ENCODE data around the gene PITPNC1.
"Not testable (repeated sequence)": the region's sequence is repeated elsewhere in the genome, so short reads cannot be mapped to it uniquely, and the experiment has no call there.

PITPNC1 gene

DNA sequence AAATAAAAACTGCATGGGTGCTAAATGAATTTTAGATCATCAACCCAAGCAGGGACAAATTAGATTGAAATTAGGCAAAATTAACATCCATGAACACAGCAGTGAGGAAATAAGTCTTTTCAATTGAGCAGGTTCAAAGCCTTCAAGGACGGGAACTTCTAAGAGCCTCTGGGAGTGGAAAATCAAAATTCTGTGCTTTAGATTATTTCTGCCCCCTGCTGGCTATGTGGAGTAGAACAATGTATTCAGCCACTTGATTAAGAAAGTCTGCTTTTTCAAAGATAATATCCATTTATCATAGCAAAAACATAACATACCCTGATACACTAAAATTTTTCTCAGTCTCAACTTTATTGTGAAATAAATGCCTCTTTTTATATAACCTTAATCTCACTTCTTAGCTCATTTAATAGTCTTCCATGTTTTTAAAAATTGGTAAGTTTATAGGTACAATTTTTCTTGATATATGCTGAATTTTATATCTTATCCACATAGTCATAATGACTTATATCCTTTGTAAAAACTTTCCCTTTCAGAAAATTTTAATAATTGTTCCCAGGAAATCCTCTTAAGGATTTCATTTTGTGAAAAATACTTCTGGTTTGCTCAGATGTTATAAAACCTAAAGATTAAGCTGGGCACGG, 312.6 kb downstream of the PITPNC1 start:
- Histone ChIP-seq H3K27me3 (ENCODE audit: control insufficient read depth, insufficient read depth, low read length) (no peaks in the 10 kb centered on the region), H3K9me3 (replicated peaks; ENCODE audit: low read length) (no peaks in the 10 kb centered on the region), H3K4me1 (ENCODE audit: control insufficient read depth, insufficient read depth, low read length) (no peaks in the 10 kb centered on the region), H3K4me2 (ENCODE audit: low read length) (no peak overlapping the region), H3K4me3 (ENCODE audit: low read length) (no peak overlapping the region), H3K36me3 (ENCODE audit: insufficient read depth, low read length) (peaks cover 10% of the 10 kb centered on the region), H3K9ac (ENCODE audit: low read depth, low read length) (no peak overlapping the region)

DNA sequence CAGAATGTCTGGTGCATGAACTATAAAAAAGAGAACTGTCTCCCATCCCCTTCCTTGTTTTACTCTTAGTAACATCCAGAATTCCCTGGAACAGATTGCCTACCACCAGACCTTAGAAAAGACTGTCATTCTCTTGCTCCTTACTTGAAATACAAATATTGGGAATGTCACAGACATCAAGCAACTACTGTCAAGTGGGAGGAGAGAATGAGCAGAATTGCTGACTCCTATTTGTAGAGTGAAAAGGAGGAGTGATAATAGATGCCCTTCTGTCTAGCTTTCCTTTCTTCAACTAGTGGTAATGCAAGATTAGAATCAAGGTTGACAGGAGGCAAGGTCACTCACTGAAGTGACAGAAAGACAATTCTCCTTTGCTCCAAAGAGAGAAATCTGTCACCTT, 316.7 kb downstream of the PITPNC1 start:
- Histone ChIP-seq H3K4me1 (ENCODE audit: control insufficient read depth, insufficient read depth, low read length) (no peaks in the 10 kb centered on the region), H3K9ac (ENCODE audit: low read depth, low read length) (no peak overlapping the region), H3K9me3 (replicated peaks; ENCODE audit: low read length) (no peaks in the 10 kb centered on the region), H3K4me2 (ENCODE audit: low read length) (no peak overlapping the region), H3K36me3 (ENCODE audit: insufficient read depth, low read length) (peaks cover 2% of the 10 kb centered on the region), H3K27me3 (ENCODE audit: control insufficient read depth, insufficient read depth, low read length) (no peaks in the 10 kb centered on the region), H3K4me3 (ENCODE audit: low read length) (no peak overlapping the region)

DNA sequence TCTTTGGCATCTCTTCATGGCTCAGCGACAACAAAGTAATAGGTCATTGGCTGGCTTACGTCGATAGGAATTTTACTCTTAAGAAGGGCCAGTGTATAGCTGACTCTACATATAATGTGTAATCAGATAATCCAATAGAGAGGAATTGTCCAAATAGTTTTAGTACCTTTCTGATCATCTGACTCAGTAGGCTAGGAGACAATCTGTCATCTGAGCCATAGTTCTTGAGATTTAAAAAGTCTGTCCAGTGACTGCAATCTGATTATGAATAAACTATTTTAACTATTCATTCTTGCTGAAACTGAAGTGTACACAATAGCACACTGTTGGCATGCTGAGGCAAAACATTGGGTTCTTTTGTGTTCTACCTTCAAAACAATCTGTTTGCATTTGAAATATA, 319.3 kb downstream of the PITPNC1 start:
- H3K9me3 ChIP-seq (replicated peaks; ENCODE audit: low read length) = no peaks in the 10 kb centered on the region
- peaks cover 2% of the 10 kb centered on the region for H3K36me3 ChIP-seq (ENCODE audit: insufficient read depth, low read length)
- no peak overlapping the region for H3K9ac ChIP-seq (ENCODE audit: low read depth, low read length)
- no peak overlapping the region for H3K4me2 ChIP-seq (ENCODE audit: low read length)
- H3K4me3 ChIP-seq (ENCODE audit: low read length) = no peak overlapping the region
- H3K4me1 ChIP-seq (ENCODE audit: control insufficient read depth, insufficient read depth, low read length) = no peaks in the 10 kb centered on the region
- no peaks in the 10 kb centered on the region for H3K27me3 ChIP-seq (ENCODE audit: control insufficient read depth, insufficient read depth, low read length)

GRCh38 chr17:67696853-67697498, 319.9 kb downstream of the PITPNC1 start:
- H3K27me3 ChIP-seq (ENCODE audit: control insufficient read depth, insufficient read depth, low read length) = no peaks in the 10 kb centered on the region
- H3K36me3 ChIP-seq (ENCODE audit: insufficient read depth, low read length) = peaks cover 2% of the 10 kb centered on the region
- H3K9me3 ChIP-seq (replicated peaks; ENCODE audit: low read length) = no peaks in the 10 kb centered on the region
- no peaks in the 10 kb centered on the region for H3K4me1 ChIP-seq (ENCODE audit: control insufficient read depth, insufficient read depth, low read length)
- H3K9ac ChIP-seq (ENCODE audit: low read depth, low read length) = no peak overlapping the region
- no peak overlapping the region for H3K4me2 ChIP-seq (ENCODE audit: low read length)
- H3K4me3 ChIP-seq (ENCODE audit: low read length) = no peak overlapping the region

GRCh38 chr17:67700037-67700724, 323.1 kb downstream of the PITPNC1 start:
- no peak overlapping the region for H3K4me3 ChIP-seq (ENCODE audit: low read length)
- H3K9ac ChIP-seq (ENCODE audit: low read depth, low read length) = no peak overlapping the region
- H3K9me3 ChIP-seq (replicated peaks; ENCODE audit: low read length) = no peaks in the 10 kb centered on the region
- no peak overlapping the region for H3K4me2 ChIP-seq (ENCODE audit: low read length)
- H3K4me1 ChIP-seq (ENCODE audit: control insufficient read depth, insufficient read depth, low read length) = no peaks in the 10 kb centered on the region
- no peaks in the 10 kb centered on the region for H3K27me3 ChIP-seq (ENCODE audit: control insufficient read depth, insufficient read depth, low read length)
- no peaks in the 10 kb centered on the region for H3K36me3 ChIP-seq (ENCODE audit: insufficient read depth, low read length)

GRCh38 chr17:67700725-67701119, 323.6 kb downstream of the PITPNC1 start:
- Histone ChIP-seq H3K4me2 (ENCODE audit: low read length) (no peak overlapping the region), H3K9ac (ENCODE audit: low read depth, low read length) (no peak overlapping the region), H3K4me1 (ENCODE audit: control insufficient read depth, insufficient read depth, low read length) (no peaks in the 10 kb centered on the region), H3K9me3 (replicated peaks; ENCODE audit: low read length) (no peaks in the 10 kb centered on the region), H3K27me3 (ENCODE audit: control insufficient read depth, insufficient read depth, low read length) (no peaks in the 10 kb centered on the region), H3K36me3 (ENCODE audit: insufficient read depth, low read length) (no peaks in the 10 kb centered on the region), H3K4me3 (ENCODE audit: low read length) (no peak overlapping the region)

GRCh38 chr17:67702861-67703260, 325.8 kb downstream of the PITPNC1 start:
- not testable (repeated sequence) for H3K4me1 ChIP-seq (ENCODE audit: control insufficient read depth, insufficient read depth, low read length); H3K9ac ChIP-seq (ENCODE audit: low read depth, low read length); H3K4me2 ChIP-seq (ENCODE audit: low read length)

GRCh38 chr17:67707442-67707841, 330.4 kb downstream of the PITPNC1 start:
- Histone ChIP-seq H3K9me3 (replicated peaks; ENCODE audit: low read length) (no peaks in the 10 kb centered on the region), H3K27me3 (ENCODE audit: control insufficient read depth, insufficient read depth, low read length) (peaks cover 3% of the 10 kb centered on the region), H3K36me3 (ENCODE audit: insufficient read depth, low read length) (no peaks in the 10 kb centered on the region), H3K9ac (ENCODE audit: low read depth, low read length) (no peak overlapping the region), H3K4me2 (ENCODE audit: low read length) (no peak overlapping the region), H3K4me1 (ENCODE audit: control insufficient read depth, insufficient read depth, low read length) (no peaks in the 10 kb centered on the region), H3K4me3 (ENCODE audit: low read length) (no peak overlapping the region)

More at GRCh38 chr17:67702861-67703260, 325.8 kb downstream of the PITPNC1 start:
- H3K4me3 ChIP-seq (ENCODE audit: low read length); H3K27me3 ChIP-seq (ENCODE audit: control insufficient read depth, insufficient read depth, low read length); H3K9me3 ChIP-seq (replicated peaks; ENCODE audit: low read length); H3K36me3 ChIP-seq (ENCODE audit: insufficient read depth, low read length): not testable (repeated sequence)

GRCh38 chr17:67708378-67708777, 331.3 kb downstream of the PITPNC1 start:
- H3K9ac ChIP-seq (ENCODE audit: low read depth, low read length) = no peak overlapping the region
- H3K4me3 ChIP-seq (ENCODE audit: low read length) = no peak overlapping the region
- peaks cover 3% of the 10 kb centered on the region for H3K27me3 ChIP-seq (ENCODE audit: control insufficient read depth, insufficient read depth, low read length)
- no peaks in the 10 kb centered on the region for H3K36me3 ChIP-seq (ENCODE audit: insufficient read depth, low read length)
- no peaks in the 10 kb centered on the region for H3K4me1 ChIP-seq (ENCODE audit: control insufficient read depth, insufficient read depth, low read length)
- no peak overlapping the region for H3K4me2 ChIP-seq (ENCODE audit: low read length)
- no peaks in the 10 kb centered on the region for H3K9me3 ChIP-seq (replicated peaks; ENCODE audit: low read length)

- Histone ChIP-seq H3K4me2 (ENCODE audit: low read length) (no peak overlapping the region), H3K9me3 (replicated peaks; ENCODE audit: low read length) (no peaks in the 10 kb centered on the region), H3K4me3 (ENCODE audit: low read length) (no peak overlapping the region), H3K4me1 (ENCODE audit: control insufficient read depth, insufficient read depth, low read length) (peaks cover 4% of the 10 kb centered on the region), H3K9ac (ENCODE audit: low read depth, low read length) (no peak overlapping the region), H3K27me3 (ENCODE audit: control insufficient read depth, insufficient read depth, low read length) (peaks cover 3% of the 10 kb centered on the region), H3K36me3 (ENCODE audit: insufficient read depth, low read length) (no peaks in the 10 kb centered on the region)
Observed at GRCh38 chr17:67711916-67712315, 334.8 kb downstream of the PITPNC1 start.

DNA sequence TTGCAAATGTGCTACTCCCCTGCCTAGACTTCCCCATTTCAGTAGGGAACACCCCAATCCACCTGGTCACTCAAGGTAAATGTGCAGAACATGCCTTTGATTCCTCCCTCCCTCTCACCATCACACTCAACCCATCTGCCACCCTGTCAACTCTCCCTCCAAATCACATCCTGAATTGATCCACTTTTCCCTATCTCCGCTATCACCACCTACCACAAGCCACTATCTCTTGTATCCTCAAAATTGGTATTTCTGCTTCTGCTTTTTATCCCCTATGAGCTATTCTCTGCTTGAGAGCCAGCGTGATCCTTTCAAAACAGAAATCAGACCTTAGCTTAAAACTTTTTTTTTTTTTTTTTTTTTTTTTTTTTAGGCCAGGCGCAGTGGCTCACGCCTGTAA, 335.3 kb downstream of the PITPNC1 start:
- H3K27me3 ChIP-seq (ENCODE audit: control insufficient read depth, insufficient read depth, low read length) = peaks cover 3% of the 10 kb centered on the region
- H3K9me3 ChIP-seq (replicated peaks; ENCODE audit: low read length) = no peaks in the 10 kb centered on the region
- no peaks in the 10 kb centered on the region for H3K36me3 ChIP-seq (ENCODE audit: insufficient read depth, low read length)
- peaks cover 7% of the 10 kb centered on the region for H3K4me1 ChIP-seq (ENCODE audit: control insufficient read depth, insufficient read depth, low read length)
- no peak overlapping the region for H3K4me2 ChIP-seq (ENCODE audit: low read length)
- H3K4me3 ChIP-seq (ENCODE audit: low read length) = no peak overlapping the region
- H3K9ac ChIP-seq (ENCODE audit: low read depth, low read length) = no peak overlapping the region

All from skeletal muscle satellite cell (primary cell).